NAMALWA (cell line): ENCODE data around the gene SNED1.
"Not testable (repeated sequence)": the region's sequence is repeated elsewhere in the genome, so short reads cannot be mapped to it uniquely, and the experiment has no call there.

ENCODE experiments used
- DNase-seq: peaks from one replicate; pipeline ENCODE4 v3.0.0-alpha.2; 2015; ENCODE audit warnings: low spot score

SNED1 gene

GRCh38 chr2:241087420-241088268 lies 89.2 kb downstream of the SNED1 start:
- DNase-seq, result no peak

GRCh38 chr2:241088376-241088775 lies 90.0 kb downstream of the SNED1 start:
- DNase-seq, result no peak

- no peak for DNase-seq
Measured at GRCh38 chr2:241088791-241089732, 90.6 kb downstream of the SNED1 start.

- DNase-seq, result no peak
Measured at GRCh38 chr2:241091201-241091600, 92.8 kb downstream of the SNED1 start.

- no peak for DNase-seq
Measured at GRCh38 chr2:241091734-241092445, 93.5 kb downstream of the SNED1 start.

GRCh38 chr2:241092677-241093076 lies 94.3 kb downstream of the SNED1 start:
- no peak for DNase-seq

- not testable (repeated sequence) for DNase-seq
Measured at GRCh38 chr2:241093133-241093781, 94.8 kb downstream of the SNED1 start.

GRCh38 chr2:241094172-241094571 lies 95.8 kb downstream of the SNED1 start:
- no peak for DNase-seq

GRCh38 chr2:241094924-241095420 lies 96.6 kb downstream of the SNED1 start:
- no peak for DNase-seq

GRCh38 chr2:241095594-241096290 lies 97.3 kb downstream of the SNED1 start:
- DNase-seq, result no peak

- DNase-seq, result no peak
Measured at GRCh38 chr2:241096979-241097378, 98.6 kb downstream of the SNED1 start.

- DNase-seq, result no peak
Measured at GRCh38 chr2:241099246-241099645, 100.8 kb downstream of the SNED1 start.

- DNase-seq, result peak; percentile 85
Measured at GRCh38 chr2:241102239-241102803, 103.9 kb downstream of the SNED1 start, which contains the start of gene MTERF4. TSS of gene MTERF4 (minus strand) at chr2:241102287. CDS start at chr2:241102273, 14 bp downstream.

- DNase-seq, result no peak
Measured at GRCh38 chr2:241103176-241103595, 104.8 kb downstream of the SNED1 start.

- DNase-seq, result not testable (repeated sequence)
Measured at GRCh38 chr2:241104611-241105010, 106.2 kb downstream of the SNED1 start.

- DNase-seq, result no peak
Measured at GRCh38 chr2:241105641-241106040, 107.2 kb downstream of the SNED1 start.

GRCh38 chr2:241107031-241107783 lies 108.8 kb downstream of the SNED1 start:
- DNase-seq, result no peak

GRCh38 chr2:241108271-241109209 lies 110.1 kb downstream of the SNED1 start:
- no peak for DNase-seq
